IPS-18a (cell line): ENCODE measurements around the gene TMEM131.

Experiments used
- H3K27ac ChIP-seq: one replicate; pipeline ENCODE4 v1.5.1; 2013; ENCODE audit warnings: low read length
- H3K27me3 ChIP-seq: one replicate; pipeline ENCODE4 v1.6.1; 2013; ENCODE audit warnings: mild to moderate bottlenecking, low read length; ENCODE audit not compliant: control insufficient read depth, insufficient read depth
- H3K36me3 ChIP-seq: one replicate; pipeline ENCODE4 v1.6.1; 2013; ENCODE audit warnings: low read depth, low read length; ENCODE audit not compliant: control insufficient read depth
- H3K4me1 ChIP-seq: one replicate; pipeline ENCODE4 v1.6.1; 2013; ENCODE audit warnings: low read depth, low read length; ENCODE audit not compliant: control insufficient read depth
- H3K4me3 ChIP-seq: one replicate; pipeline ENCODE4 v1.5.1; 2013; ENCODE audit warnings: low read length
- H3K9ac ChIP-seq: one replicate; pipeline ENCODE4 v1.6.1; 2013; ENCODE audit warnings: mild to moderate bottlenecking, low read length, moderate library complexity
- H3K9me3 ChIP-seq: one replicate; pipeline ENCODE4 v1.6.1; 2013; ENCODE audit warnings: low read depth, low read length; ENCODE audit not compliant: control insufficient read depth

TMEM131 gene

GRCh38 chr2:97747285-97747684, 248.5 kb downstream of the TMEM131 start:
- Histone ChIP-seq H3K36me3 (no peaks in the 10 kb centered on the region), H3K4me3 (no peak overlapping the region), H3K9me3 (no peaks in the 10 kb centered on the region), H3K27ac (no peak overlapping the region), H3K4me1 (peaks cover 5% of the 10 kb centered on the region), H3K9ac (no peak overlapping the region), H3K27me3 (no peaks in the 10 kb centered on the region)

DNA sequence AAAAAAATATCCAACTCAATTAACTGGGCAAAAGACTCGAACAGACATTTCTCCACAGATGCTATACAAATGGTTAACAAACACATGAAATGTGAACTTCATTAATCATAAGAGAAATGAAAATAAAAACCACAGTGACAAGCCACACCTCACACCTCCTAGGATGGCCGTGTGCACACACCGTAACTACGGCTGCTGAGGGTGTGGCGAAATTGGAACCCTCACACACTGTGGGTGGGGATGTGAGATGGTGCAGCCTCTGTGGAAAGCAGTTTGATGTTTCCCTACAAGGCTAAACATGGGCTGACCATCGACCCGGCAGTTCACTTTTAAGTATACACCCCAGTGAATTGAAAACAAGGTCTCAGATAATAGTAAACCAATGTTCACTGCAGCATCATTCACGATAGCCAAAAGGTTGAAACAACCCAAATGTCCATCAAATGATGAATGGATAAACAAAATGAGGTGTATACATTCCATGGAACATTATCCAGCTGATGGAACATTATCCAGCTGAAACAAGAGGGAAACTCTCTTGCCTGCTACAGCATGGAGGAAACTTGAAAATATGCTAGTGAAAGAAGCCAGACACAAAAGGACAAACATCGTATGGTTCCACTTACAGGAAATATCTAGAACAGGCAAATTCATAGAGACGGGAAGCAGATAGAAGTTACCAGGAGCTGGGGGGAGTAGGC, 250.1 kb downstream of the TMEM131 start:
- Histone ChIP-seq H3K36me3 (no peaks in the 10 kb centered on the region), H3K4me1 (no peaks in the 10 kb centered on the region), H3K9me3 (no peaks in the 10 kb centered on the region), H3K27ac (no peak overlapping the region), H3K4me3 (no peak overlapping the region), H3K27me3 (no peaks in the 10 kb centered on the region), H3K9ac (no peak overlapping the region)

GRCh38 chr2:97743913-97744312, 251.8 kb downstream of the TMEM131 start:
- Histone ChIP-seq H3K9me3 (no peaks in the 10 kb centered on the region), H3K27me3 (no peaks in the 10 kb centered on the region), H3K9ac (no peak overlapping the region)

GRCh38 chr2:97742381-97742847, 253.3 kb downstream of the TMEM131 start:
- H3K27me3 ChIP-seq = no peaks in the 10 kb centered on the region
- no peaks in the 10 kb centered on the region for H3K4me1 ChIP-seq
- H3K27ac ChIP-seq = no peak overlapping the region
- no peak overlapping the region for H3K9ac ChIP-seq
- H3K9me3 ChIP-seq = no peaks in the 10 kb centered on the region
- no peak overlapping the region for H3K4me3 ChIP-seq
- no peaks in the 10 kb centered on the region for H3K36me3 ChIP-seq

More at GRCh38 chr2:97743913-97744312, 251.8 kb downstream of the TMEM131 start:
- Histone ChIP-seq H3K4me1 (no peaks in the 10 kb centered on the region), H3K4me3 (no peak overlapping the region), H3K36me3 (no peaks in the 10 kb centered on the region), H3K27ac (no peak overlapping the region)

DNA sequence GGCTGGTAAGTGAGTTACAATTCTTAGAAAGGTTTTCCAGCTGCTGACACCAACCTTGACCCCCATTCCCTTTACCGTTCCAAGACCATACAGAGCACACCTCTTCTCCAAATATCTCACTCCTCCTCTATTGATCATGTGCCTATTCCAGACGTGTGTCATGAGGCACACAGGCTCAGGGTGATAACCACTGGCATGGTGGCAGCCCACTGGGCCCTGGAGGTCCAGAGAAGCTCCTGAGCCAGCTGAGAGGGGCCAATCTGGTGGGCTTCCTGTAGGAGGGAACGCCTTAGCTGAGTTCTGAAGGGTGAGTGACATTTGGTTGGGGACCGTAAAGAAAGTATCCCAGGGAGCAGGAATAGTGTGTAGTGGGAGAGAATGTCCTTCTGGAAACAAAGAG, 254.1 kb downstream of the TMEM131 start:
- H3K4me1 ChIP-seq = no peaks in the 10 kb centered on the region
- H3K27ac ChIP-seq = no peak overlapping the region
- H3K9me3 ChIP-seq = no peaks in the 10 kb centered on the region
- H3K27me3 ChIP-seq = no peaks in the 10 kb centered on the region
- no peak overlapping the region for H3K4me3 ChIP-seq
- no peak overlapping the region for H3K9ac ChIP-seq
- H3K36me3 ChIP-seq = no peaks in the 10 kb centered on the region

DNA sequence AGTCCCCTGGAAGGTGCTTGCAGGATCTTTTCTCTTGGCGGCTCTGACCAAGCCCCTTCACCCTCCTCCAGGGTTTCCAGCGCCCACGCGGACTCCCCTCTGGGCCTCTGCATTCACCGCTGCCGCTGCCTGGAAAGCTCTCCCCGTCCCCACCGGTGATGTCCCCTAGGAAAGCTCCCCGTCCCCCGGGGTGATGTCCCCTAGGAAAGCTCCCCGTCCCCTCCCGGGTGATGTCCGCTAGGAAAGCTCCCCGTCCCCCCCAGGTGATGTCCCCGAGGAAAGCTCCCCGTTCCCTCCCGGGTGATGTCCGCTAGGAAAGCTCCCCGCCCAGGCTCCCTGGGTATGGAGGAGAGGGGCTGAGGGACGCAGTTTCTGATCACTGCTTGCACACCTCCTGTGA, 254.5 kb downstream of the TMEM131 start:
- Histone ChIP-seq H3K27me3 (no peaks in the 10 kb centered on the region), H3K27ac (no peak overlapping the region), H3K9ac (no peak overlapping the region), H3K4me3 (no peak overlapping the region), H3K36me3 (no peaks in the 10 kb centered on the region), H3K9me3 (no peaks in the 10 kb centered on the region), H3K4me1 (no peaks in the 10 kb centered on the region)

- H3K27ac ChIP-seq = no peak overlapping the region
- no peaks in the 10 kb centered on the region for H3K9me3 ChIP-seq
- no peak overlapping the region for H3K9ac ChIP-seq
- no peaks in the 10 kb centered on the region for H3K4me1 ChIP-seq
- no peaks in the 10 kb centered on the region for H3K36me3 ChIP-seq
- H3K27me3 ChIP-seq = no peaks in the 10 kb centered on the region
- H3K4me3 ChIP-seq = no peak overlapping the region
These were observed 255.1 kb downstream of the TMEM131 start for GRCh38 chr2:97740590-97741182.

DNA sequence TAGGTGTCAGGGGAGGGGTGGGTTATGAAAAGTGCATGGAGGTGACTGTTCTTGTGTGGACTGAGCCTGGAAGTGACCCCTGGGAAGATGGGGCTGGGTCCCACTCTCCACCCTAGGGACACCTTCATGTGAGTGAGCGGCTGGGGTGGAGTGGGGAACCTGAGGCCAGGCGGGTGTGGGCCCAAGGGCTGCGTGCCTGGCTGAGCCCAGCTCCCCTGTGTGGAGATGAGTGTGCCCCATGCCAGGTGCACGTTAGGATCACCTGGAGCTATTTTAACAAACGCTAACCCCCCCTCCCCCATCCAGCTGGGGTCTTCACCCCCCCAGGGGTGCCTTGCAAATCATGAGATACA, 255.9 kb downstream of the TMEM131 start:
- Histone ChIP-seq H3K4me1 (no peaks in the 10 kb centered on the region), H3K36me3 (no peaks in the 10 kb centered on the region), H3K9ac (no peak overlapping the region), H3K4me3 (no peak overlapping the region), H3K27ac (no peak overlapping the region), H3K9me3 (no peaks in the 10 kb centered on the region), H3K27me3 (no peaks in the 10 kb centered on the region)

DNA sequence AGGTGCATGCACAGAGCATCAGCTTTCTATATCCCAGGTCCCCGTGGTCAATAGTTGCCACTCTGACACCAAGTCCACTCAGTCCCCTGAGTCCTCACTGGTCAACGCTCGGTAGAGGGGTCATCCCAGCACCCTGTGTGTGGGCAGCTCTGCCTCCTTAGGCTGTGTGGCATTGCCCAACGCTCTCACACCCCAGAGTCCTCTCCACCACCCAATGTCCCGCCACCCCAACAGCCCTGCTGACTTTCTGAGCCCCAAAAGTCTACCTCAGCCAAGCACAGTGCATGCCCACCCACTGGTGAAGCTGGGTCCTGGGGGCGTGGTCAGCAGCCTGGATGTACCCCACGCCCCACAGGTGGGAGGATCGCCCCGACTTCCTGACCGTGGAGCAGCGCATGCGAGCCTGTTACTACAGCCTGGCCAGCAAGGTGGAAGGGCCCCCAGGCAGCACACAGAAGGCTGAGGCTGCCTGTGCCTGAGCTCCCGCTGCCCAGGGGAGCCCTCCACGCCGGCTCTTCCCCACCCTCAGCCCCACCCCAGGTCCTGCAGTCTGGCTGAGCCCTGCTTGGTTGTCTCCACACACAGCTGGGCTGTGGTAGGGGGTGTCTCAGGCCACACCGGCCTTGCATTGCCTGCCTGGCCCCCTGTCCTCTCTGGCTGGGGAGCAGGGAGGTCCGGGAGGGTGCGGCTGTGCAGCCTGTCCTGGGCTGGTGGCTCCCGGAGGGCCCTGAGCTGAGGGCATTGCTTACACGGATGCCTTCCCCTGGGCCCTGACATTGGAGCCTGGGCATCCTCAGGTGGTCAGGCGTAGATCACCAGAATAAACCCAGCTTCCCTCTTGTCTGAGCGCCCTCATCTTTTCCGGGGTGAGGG, 256.5 kb downstream of the TMEM131 start:
- H3K4me1 ChIP-seq = no peaks in the 10 kb centered on the region
- no peaks in the 10 kb centered on the region for H3K9me3 ChIP-seq

GRCh38 chr2:97738179-97739019, 257.3 kb downstream of the TMEM131 start:
- no peak overlapping the region for H3K27ac ChIP-seq
- H3K9ac ChIP-seq = no peak overlapping the region
- H3K9me3 ChIP-seq = no peaks in the 10 kb centered on the region
- H3K4me3 ChIP-seq = no peak overlapping the region
- no peaks in the 10 kb centered on the region for H3K36me3 ChIP-seq
- H3K4me1 ChIP-seq = no peaks in the 10 kb centered on the region
- H3K27me3 ChIP-seq = no peaks in the 10 kb centered on the region

More for the DNA sequence above, 256.5 kb downstream of the TMEM131 start:
- Histone ChIP-seq H3K27me3 (no peaks in the 10 kb centered on the region), H3K4me3 (no peak overlapping the region), H3K27ac (no peak overlapping the region), H3K36me3 (no peaks in the 10 kb centered on the region), H3K9ac (no peak overlapping the region)
